Stimulated activated CD8-positive, alpha-beta memory T cell treated with anti-CD3 and anti-CD28 coated beads, Interleukin-2, amount 100 ng/mL, for 48 hours (primary cell): ENCODE measurements around the gene MFSD2A.
A peak's percentile ranks its signal among the peaks of the same experiment; 100 is the strongest.
"Not testable (repeated sequence)": the region's sequence is repeated elsewhere in the genome, so short reads cannot be mapped to it uniquely, and the experiment has no call there.

Experiments
- DNase-seq, 2 donors: peaks; one replicate each; pipeline ENCODE4 v3.0.0-alpha.2; 2020; ENCODE audit warnings: low read depth in 2 of 2

The MFSD2A gene

GRCh38 chr1:39969048-39969447, 14.1 kb downstream of the MFSD2A start:
- DNase-seq, result no peak

- DNase-seq, result no peak
Observed at GRCh38 chr1:39969531-39970270, 14.8 kb downstream of the MFSD2A start.

- DNase-seq, result no peak
Observed at GRCh38 chr1:39970274-39970673, 15.3 kb downstream of the MFSD2A start.

- DNase-seq, result no peak
Observed at GRCh38 chr1:39971138-39971537, 16.2 kb downstream of the MFSD2A start.

- peak; percentile 51 to 66 for DNase-seq
Observed at GRCh38 chr1:39973503-39974135, 18.7 kb downstream of the MFSD2A start.

- no peak for DNase-seq
Observed at GRCh38 chr1:39976732-39977131, 21.8 kb downstream of the MFSD2A start.

GRCh38 chr1:39977202-39977601, 22.3 kb downstream of the MFSD2A start:
- no peak for DNase-seq

- no peak for DNase-seq
Observed at GRCh38 chr1:39979654-39980053, 24.7 kb downstream of the MFSD2A start.

GRCh38 chr1:39980555-39981313, 25.8 kb downstream of the MFSD2A start:
- no peak for DNase-seq

GRCh38 chr1:39981385-39981784, 26.4 kb downstream of the MFSD2A start:
- no peak for DNase-seq

- DNase-seq, result no peak
Observed at GRCh38 chr1:39981945-39982344, 27.0 kb downstream of the MFSD2A start.

- DNase-seq, result not testable (repeated sequence)
Observed at GRCh38 chr1:39984480-39984879, 29.5 kb downstream of the MFSD2A start.

- DNase-seq, result no peak
Observed at GRCh38 chr1:39984951-39985350, 30.0 kb downstream of the MFSD2A start.

GRCh38 chr1:39987869-39988268, 32.9 kb downstream of the MFSD2A start:
- no peak for DNase-seq

- DNase-seq, result no peak
Observed at GRCh38 chr1:39988618-39989343, 33.8 kb downstream of the MFSD2A start.

GRCh38 chr1:39990428-39990827, 35.5 kb downstream of the MFSD2A start:
- DNase-seq, result no peak

GRCh38 chr1:39992234-39992633, 37.3 kb downstream of the MFSD2A start:
- DNase-seq, result no peak

- no peak for DNase-seq
Observed at GRCh38 chr1:39992888-39993287, 37.9 kb downstream of the MFSD2A start.

- no peak for DNase-seq
Observed at GRCh38 chr1:39995973-39996393, 41.0 kb downstream of the MFSD2A start.

- no peak for DNase-seq
Observed at GRCh38 chr1:39996396-39997004, 41.6 kb downstream of the MFSD2A start.

- DNase-seq, result no peak
Observed at GRCh38 chr1:40001456-40001855, 46.5 kb downstream of the MFSD2A start.
